ENCODE data around the gene CCDC15.

Gene CCDC15

DNA sequence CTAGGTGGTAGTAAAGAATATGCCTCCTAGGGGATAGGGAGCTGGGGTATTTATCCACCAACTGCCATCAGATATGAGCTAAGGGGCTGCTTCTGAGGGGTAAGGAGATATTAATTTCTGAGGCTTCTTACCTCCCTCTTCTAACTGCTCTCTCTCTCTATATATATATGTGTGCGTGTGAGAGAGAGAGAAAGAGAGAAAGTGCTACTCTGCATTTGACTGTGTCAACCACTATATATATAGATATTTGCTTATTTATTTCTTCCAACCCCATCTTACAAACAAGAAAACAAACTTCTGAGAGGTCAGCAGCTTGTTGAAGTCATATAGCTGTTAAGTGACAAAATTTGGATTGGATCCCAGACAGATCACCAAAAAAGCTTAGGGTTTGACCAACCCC, 12.3 kb upstream of the CCDC15 start:
- TF ChIP-seq, protein P1, sequence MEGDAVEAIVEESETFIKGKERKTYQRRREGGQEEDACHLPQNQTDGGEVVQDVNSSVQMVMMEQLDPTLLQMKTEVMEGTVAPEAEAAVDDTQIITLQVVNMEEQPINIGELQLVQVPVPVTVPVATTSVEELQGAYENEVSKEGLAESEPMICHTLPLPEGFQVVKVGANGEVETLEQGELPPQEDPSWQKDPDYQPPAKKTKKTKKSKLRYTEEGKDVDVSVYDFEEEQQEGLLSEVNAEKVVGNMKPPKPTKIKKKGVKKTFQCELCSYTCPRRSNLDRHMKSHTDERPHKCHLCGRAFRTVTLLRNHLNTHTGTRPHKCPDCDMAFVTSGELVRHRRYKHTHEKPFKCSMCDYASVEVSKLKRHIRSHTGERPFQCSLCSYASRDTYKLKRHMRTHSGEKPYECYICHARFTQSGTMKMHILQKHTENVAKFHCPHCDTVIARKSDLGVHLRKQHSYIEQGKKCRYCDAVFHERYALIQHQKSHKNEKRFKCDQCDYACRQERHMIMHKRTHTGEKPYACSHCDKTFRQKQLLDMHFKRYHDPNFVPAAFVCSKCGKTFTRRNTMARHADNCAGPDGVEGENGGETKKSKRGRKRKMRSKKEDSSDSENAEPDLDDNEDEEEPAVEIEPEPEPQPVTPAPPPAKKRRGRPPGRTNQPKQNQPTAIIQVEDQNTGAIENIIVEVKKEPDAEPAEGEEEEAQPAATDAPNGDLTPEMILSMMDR (IDR thresholded peaks at IDR 0.05; ENCODE audit: borderline replicate concordance, control extremely low read depth, extremely low read depth, insufficient read depth, missing control alignments) = no peak
- in situ Hi-C loops (cut with MboI; ENCODE audit: low sequenced_read_pairs, unreplicated experiment) = no loop called here
- DNase-seq (ENCODE audit: low spot score) = no peak

DNA sequence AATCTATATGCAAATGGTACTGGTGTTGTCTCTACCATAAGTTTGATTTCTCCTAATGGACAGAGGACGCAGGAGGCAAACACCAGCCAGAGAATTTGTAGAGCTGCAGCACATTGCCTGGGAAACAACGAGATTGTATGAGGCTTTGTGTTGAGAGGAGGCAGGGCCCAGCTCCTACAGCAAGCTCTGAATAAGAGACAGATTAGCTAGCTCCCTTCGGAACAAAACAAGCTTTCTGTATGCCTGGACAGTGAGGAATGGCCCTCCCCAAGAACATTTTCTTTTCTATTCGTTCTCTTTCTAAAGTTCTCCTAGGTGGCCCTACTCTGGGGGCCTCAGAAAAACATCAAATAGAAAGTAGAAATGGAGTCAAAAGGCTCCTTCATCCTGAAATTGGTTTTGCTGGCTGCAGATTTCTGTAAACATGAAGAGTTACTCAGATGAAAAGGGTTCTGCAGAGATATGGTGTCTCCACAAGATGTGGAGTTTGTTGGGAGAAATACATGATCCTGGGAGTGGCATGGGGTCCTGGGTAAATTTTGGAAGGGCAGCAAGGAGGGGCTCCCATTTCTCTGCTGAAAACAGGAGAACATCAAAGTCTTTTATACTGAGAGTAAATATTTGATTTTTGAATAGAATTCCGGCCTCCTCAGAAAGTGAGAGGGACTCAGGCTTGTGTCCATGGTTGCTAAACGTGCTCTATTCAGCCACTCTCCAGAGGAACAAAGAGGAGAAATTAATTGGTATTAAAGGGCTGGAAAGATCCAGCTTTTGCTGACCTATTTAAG, 11.3 kb upstream of the CCDC15 start:
- no peak for DNase-seq (ENCODE audit: low spot score)
- TF ChIP-seq, protein P1 (IDR thresholded peaks at IDR 0.05; ENCODE audit: borderline replicate concordance, control extremely low read depth, extremely low read depth, insufficient read depth, missing control alignments) = no peak
- in situ Hi-C loops (cut with MboI; ENCODE audit: low sequenced_read_pairs, unreplicated experiment) = no loop called here

DNA sequence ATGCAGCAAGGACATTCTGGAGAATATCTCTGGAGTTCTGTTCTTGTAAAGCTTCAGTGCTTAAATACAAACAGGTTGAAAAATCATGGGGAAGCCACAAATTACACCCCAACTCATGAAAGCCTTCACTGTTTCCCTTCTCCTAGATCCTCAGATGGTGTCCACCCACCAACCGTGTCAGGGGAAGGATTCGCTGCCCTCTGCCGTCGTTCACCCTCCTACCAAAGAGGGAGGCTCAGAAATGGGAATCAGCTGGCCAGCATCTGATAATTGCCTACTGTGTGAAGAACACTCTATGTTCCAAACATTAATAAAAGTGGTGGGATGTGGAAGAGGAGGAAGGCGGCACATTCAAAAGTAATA, 10.8 kb upstream of the CCDC15 start:
- DNase-seq (ENCODE audit: low spot score) = no peak
- in situ Hi-C loops (cut with MboI; ENCODE audit: low sequenced_read_pairs, unreplicated experiment) = no loop called here
- TF ChIP-seq, protein P1 (IDR thresholded peaks at IDR 0.05; ENCODE audit: borderline replicate concordance, control extremely low read depth, extremely low read depth, insufficient read depth, missing control alignments) = no peak

DNA sequence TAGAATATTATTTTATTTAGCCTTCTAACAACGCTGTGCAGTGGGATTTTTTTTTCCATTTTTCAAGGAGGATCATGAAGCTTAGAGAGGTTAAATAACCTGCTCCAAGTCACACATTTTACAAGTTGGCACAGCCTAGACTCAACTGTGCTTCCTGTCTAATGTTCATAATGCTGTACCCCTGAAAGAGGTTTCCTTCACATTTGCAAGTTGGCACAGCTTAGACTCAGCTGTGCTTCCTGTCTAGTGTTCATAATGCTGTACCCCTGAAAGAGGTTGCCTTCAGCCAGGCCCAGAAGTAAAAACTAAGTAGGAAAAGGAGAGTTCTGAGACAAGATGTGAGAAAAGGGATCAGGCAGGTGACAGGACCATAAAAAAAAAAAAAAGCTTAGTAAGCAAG, 10.3 kb upstream of the CCDC15 start:
- in situ Hi-C loops (cut with MboI; ENCODE audit: low sequenced_read_pairs, unreplicated experiment) = no loop called here

DNA sequence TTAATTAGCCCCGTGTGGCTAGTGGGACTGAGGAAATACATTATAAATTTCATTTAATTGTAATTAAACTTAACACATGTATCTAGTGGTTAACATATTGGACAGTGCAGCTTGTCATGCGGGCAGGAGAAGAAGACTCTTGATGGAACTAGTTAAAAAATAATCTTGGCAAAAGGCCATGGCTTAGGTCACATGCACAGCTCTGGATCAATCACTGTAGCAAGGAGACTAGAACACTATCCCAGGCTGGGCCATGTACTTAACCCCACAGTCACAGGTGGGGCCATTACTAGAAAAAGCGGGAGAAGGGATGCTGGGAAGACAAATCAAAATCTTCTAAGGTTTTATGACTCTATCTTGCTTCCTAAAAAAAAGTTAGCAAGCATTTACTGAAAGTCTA, 9.4 kb upstream of the CCDC15 start:
- in situ Hi-C loops (cut with MboI; ENCODE audit: low sequenced_read_pairs, unreplicated experiment) = no loop called here
- TF ChIP-seq, protein P1 (IDR thresholded peaks at IDR 0.05; ENCODE audit: borderline replicate concordance, control extremely low read depth, extremely low read depth, insufficient read depth, missing control alignments) = no peak
- DNase-seq (ENCODE audit: low spot score) = no peak

More for the DNA sequence above, 10.3 kb upstream of the CCDC15 start:
- TF ChIP-seq, protein P1 (IDR thresholded peaks at IDR 0.05; ENCODE audit: borderline replicate concordance, control extremely low read depth, extremely low read depth, insufficient read depth, missing control alignments) = no peak
- no peak for DNase-seq (ENCODE audit: low spot score)

DNA sequence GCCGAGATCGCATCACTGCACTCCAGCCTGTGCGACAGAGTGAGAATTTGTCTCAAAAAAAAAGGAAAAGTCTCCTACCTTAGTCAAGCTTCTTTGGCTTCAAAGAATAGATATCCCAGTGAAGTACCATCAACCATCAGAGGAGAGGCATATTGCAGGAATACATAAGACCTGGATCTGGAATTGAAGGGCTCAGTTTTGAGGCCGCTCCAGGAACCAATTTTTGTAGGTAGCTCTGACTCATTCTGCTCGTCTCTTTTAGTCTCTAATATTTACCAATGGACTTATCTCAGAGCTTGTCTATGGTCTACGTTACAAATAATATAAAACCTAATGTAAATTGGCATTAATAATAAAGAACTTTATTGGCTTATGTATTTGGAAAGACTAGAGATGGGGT, 8.2 kb upstream of the CCDC15 start:
- in situ Hi-C loops (cut with MboI; ENCODE audit: low sequenced_read_pairs, unreplicated experiment) = no loop called here
- no peak for DNase-seq (ENCODE audit: low spot score)
- TF ChIP-seq, protein P1 (IDR thresholded peaks at IDR 0.05; ENCODE audit: borderline replicate concordance, control extremely low read depth, extremely low read depth, insufficient read depth, missing control alignments) = no peak

All from GM13976 (cell line).